Uterus (tissue), 4 donors: Measurements from ENCODE around the gene WT1. TPM values are rescaled to one million over a fixed set of nuclear protein-coding genes. Genes with fewer than 3 reads are reported as not detected.

Source experiments
- DNase-seq, 2 donors: peaks; one replicate each; pipeline ENCODE4 v3.0.0-alpha.2; 2019 to 2020
- H3K27ac ChIP-seq, 2 donors: fragments of 200-600 bp; sonication (generic); 1 replicate in 1 of 2; 2 replicates in 1 of 2; pipeline ENCODE4 v1.5.1; 2016 to 2018
- H3K27me3 ChIP-seq, 2 donors: fragments of 200-600 bp; sonication (generic); one replicate each; pipeline ENCODE4 v1.5.1; 2018 to 2019; ENCODE audit warnings: control low read depth in 1 of 2
- H3K36me3 ChIP-seq, 2 donors: fragments of 200-600 bp; sonication (generic); one replicate each; pipeline ENCODE4 v1.5.1; 2019; ENCODE audit warnings: control low read depth in 1 of 2
- H3K4me1 ChIP-seq, 2 donors: fragments of 200-600 bp; sonication (generic); one replicate each; pipeline ENCODE4 v1.5.1; 2018 to 2019; ENCODE audit warnings: control low read depth in 1 of 2
- H3K4me3 ChIP-seq, 2 donors: fragments of 200-600 bp; sonication (generic); 1 replicate in 1 of 2; 2 replicates in 1 of 2; pipeline ENCODE4 v1.5.1; 2018 to 2019; ENCODE audit warnings: mild to moderate bottlenecking in 1 of 2
- H3K9me3 ChIP-seq, 2 donors: fragments of 200-600 bp; sonication (generic); one replicate each; pipeline ENCODE4 v1.5.1; 2019; ENCODE audit warnings: control low read depth in 1 of 2
- CTCF ChIP-seq, 4 experiments: fragments of 200-600 bp in 2 of 4; fragments of 450-650 bp in 2 of 4; sonication (generic) in 2 of 4; IDR thresholded peaks; one replicate each; pipeline ENCODE4 v1.5.1; 2016 to 2019; ENCODE audit warnings: antibody characterized with exemption in 4 of 4, mild to moderate bottlenecking in 2 of 4, moderate library complexity in 1 of 4
- POLR2A ChIP-seq, 2 donors: fragments of 450-650 bp; IDR thresholded peaks; one replicate each; pipeline ENCODE4 v1.6.1; 2016; ENCODE audit warnings: antibody characterized with exemption in 2 of 2, mild to moderate bottlenecking in 1 of 2, moderate library complexity in 1 of 2
- intact Hi-C: fragments of 100-400 bp; cut with DNase I; formaldehyde crosslinking; loops from one replicate; pipeline ENCODE4 v1.15.1; 2023; ENCODE audit warnings: low total_unique reads
- total RNA-seq, 4 donors: library from RNA; depleted of rRNA in 3 of 4; stranded (reverse); fragments of >200 nt in 3 of 4; gene quantifications; one replicate each; pipeline versions ENCODE4 v1.1.0 to v1.2.4, GENCODE V29; 2014 to 2023
- donor health status: DM: yes; HTN: yes; CAD: no.

Gene WT1
- total RNA-seq, 4 donors from 2014 or later = 51.2 to 125 (median 53.6) TPM

- peak; percentile 50 for DNase-seq
- Histone ChIP-seq H3K4me3 (peak overlapping the region; percentile 72 to 86), H3K4me1 (peaks cover 0 to 12% of the 10 kb centered on the region in 2 donors), H3K9me3 (no peaks in the 10 kb centered on the region), H3K36me3 (no peaks in the 10 kb centered on the region), H3K27ac (peak overlapping the region; percentile 98 to 99), H3K27me3 (no peaks in the 10 kb centered on the region)
- intact Hi-C loops = loop anchor here (10.0 kb wide), 2 partner anchors 54 to 124 kb away; no protein-coding TSS in a partner anchor
- peak in 1 of 2 donors; percentile 29 for TF ChIP-seq POLR2A (IDR thresholded peaks at IDR 0.05)
- TF ChIP-seq CTCF (IDR thresholded peaks at IDR 0.05) = no peak
These were observed 3.6 kb upstream of the WT1 start for GRCh38 chr11:32438866-32439489.

- peaks cover 0 to 9% of the 10 kb centered on the region in 2 donors for H3K4me1 ChIP-seq
- H3K4me3 ChIP-seq = peak overlapping the region; percentile 72 to 86
- peak overlapping the region; percentile 98 to 99 for H3K27ac ChIP-seq
- no peaks in the 10 kb centered on the region for H3K36me3 ChIP-seq
- no peak for DNase-seq
- TF ChIP-seq CTCF (IDR thresholded peaks at IDR 0.05) = no peak
- no peak for TF ChIP-seq POLR2A (IDR thresholded peaks at IDR 0.05)
- intact Hi-C loops = loop anchor here (10.0 kb wide), 2 partner anchors 54 to 124 kb away; no protein-coding TSS in a partner anchor
- H3K9me3 ChIP-seq = no peaks in the 10 kb centered on the region
- no peaks in the 10 kb centered on the region for H3K27me3 ChIP-seq
These were observed 3.1 kb upstream of the WT1 start for GRCh38 chr11:32438346-32438865.

- no peaks in the 10 kb centered on the region for H3K27me3 ChIP-seq
- TF ChIP-seq CTCF (IDR thresholded peaks at IDR 0.05) (no peak), POLR2A (IDR thresholded peaks at IDR 0.05) (peak in 1 of 2 donors; percentile 8)
- peak; percentile 54 to 57 for DNase-seq
- peaks cover 0 to 5% of the 10 kb centered on the region in 2 donors for H3K4me1 ChIP-seq
- peak overlapping the region; percentile 72 to 86 for H3K4me3 ChIP-seq
- H3K9me3 ChIP-seq = no peaks in the 10 kb centered on the region
- H3K36me3 ChIP-seq = no peaks in the 10 kb centered on the region
- intact Hi-C loops = loop anchor here (10.0 kb wide), 2 partner anchors 53 to 123 kb away; no protein-coding TSS in a partner anchor
- H3K27ac ChIP-seq = peak overlapping the region; percentile 98 to 99
These were observed 2.4 kb upstream of the WT1 start for GRCh38 chr11:32437495-32438345.

- Histone ChIP-seq H3K27ac (peak overlapping the region; percentile 98 to 99), H3K27me3 (no peaks in the 10 kb centered on the region), H3K9me3 (no peaks in the 10 kb centered on the region), H3K4me3 (peak overlapping the region; percentile 72 to 86), H3K36me3 (no peaks in the 10 kb centered on the region), H3K4me1 (no peaks in the 10 kb centered on the region)
- intact Hi-C loops = loop anchor here (10.0 kb wide), 2 partner anchors 52 to 122 kb away; no protein-coding TSS in a partner anchor
- peak; percentile 41 to 46 for DNase-seq
- no peak for TF ChIP-seq CTCF (IDR thresholded peaks at IDR 0.05)
- no peak for TF ChIP-seq POLR2A (IDR thresholded peaks at IDR 0.05)
These were observed 1.6 kb upstream of the WT1 start for GRCh38 chr11:32436751-32437494.
